ENCODE data around the gene SRSF1.

The SRSF1 gene

GRCh38 chr17:58010067-58010799, 3.2 kb upstream of the SRSF1 start:
- no peak for DNase-seq

GRCh38 chr17:58007781-58008706, 998 bp upstream of the SRSF1 start:
- no peak for DNase-seq

DNA sequence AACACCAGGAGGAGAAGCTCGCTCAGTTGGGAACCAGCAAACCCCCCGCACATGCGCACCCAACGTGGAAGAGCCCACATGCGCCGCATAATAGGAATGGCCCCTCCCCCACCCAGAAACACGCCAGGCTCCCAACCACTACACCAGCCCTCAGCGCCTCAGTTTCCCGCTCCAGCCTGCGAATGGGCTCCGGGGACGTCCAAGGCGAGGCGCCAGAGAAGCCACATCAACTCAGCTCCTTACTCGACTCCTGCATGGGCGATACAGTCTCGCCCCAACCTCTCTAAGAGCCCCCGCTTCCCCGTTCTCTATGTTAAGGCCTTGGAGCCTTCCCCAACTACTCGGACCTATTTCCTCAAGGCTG, 504 bp downstream of the SRSF1 start:
- peak; percentile 64 to 66 for DNase-seq

DNA sequence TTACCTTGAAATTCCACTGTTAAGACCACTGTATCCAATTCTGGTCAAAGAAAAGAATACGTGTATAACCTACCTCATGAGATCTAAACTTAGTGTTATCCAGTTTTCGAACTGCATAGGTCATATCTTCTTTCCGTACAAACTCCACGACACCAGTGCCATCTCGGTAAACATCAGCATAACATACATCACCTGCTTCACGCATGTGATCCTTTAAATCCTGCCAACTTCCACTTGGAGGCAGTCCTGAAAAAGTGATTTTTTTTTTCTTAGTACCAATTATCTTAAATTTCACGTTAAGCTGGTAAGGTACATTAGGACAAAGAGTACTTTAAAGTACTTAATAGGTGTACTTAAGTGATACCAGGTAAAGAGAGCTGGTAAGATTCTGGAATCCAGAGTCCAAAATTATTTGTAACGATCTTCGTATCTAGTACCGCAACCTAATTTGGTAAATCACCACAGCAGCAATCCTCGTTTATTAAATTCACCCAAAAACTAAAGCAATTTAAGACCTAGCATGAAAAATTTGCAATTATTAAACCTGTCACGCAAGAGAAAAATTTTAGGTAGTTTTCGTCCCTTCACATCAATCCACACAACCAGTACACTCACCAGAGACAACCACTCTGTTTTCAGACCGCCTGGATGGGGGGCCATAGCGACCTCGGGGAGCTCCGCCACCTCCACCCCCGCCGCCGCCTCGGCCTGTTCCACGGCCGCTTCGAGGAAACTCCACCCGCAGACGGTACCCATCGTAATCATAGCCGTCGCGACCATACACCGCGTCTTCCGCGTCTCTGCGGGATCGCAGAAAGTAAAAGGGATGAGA, 1.1 kb downstream of the SRSF1 start:
- DNase-seq, result no peak

- DNase-seq, result no peak
These were observed 1.9 kb downstream of the SRSF1 start for GRCh38 chr17:58005031-58005727.

- no peak for DNase-seq
These were observed 3.0 kb downstream of the SRSF1 start for GRCh38 chr17:58004060-58004459.

DNA sequence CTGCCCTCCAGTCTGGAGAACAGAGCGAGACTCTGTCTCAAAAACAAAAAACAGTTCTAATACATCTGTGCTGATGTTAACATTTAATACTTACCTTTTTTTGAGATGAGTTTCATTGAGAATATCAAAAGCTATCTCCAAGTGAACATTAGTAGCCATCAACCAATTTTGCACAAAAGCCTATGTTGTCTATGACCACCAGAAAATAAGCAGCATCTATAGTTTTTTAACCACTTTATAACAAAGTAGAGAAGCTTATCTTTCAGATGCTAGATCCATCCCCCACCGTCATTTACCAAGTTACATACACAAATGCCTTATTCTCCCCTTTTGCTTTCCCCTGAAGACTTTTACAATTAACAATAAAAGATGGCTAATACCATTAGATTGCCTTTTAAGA, 4.1 kb downstream of the SRSF1 start:
- no peak for DNase-seq

GRCh38 chr17:58002154-58002948, 4.7 kb downstream of the SRSF1 start:
- no peak for DNase-seq

- DNase-seq, result no peak
These were observed 5.5 kb downstream of the SRSF1 start for GRCh38 chr17:58001461-58002124.

GRCh38 chr17:57999496-58000017, 7.5 kb downstream of the SRSF1 start:
- DNase-seq, result no peak

DNA sequence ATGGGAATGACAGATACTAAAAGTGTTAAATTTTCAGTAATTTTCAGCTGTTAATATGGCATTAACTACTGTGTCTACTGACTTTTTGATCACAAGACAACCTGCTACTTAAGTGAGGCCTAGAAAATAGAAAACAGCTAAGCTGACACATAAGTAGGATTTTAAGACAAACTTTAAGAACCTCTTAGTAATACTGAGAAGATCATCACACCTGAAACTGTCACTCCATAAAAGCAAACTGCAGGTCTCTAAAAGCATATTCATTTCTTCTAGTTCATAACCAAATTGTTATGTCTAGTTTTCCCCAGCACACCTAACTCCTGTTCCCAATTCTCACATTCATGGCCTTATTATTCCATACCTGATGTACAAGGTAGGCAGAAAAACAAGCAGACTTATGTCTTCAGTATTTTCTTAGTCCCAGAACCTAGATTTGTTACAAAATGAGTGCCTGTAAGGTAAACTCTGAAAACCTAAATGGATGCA, 8.0 kb downstream of the SRSF1 start:
- no peak for DNase-seq

GRCh38 chr17:57997085-57997809, 9.8 kb downstream of the SRSF1 start:
- no peak for DNase-seq

- peak; percentile 46 to 47 for DNase-seq
These were observed 11.7 kb downstream of the SRSF1 start for GRCh38 chr17:57995076-57995956.

DNA sequence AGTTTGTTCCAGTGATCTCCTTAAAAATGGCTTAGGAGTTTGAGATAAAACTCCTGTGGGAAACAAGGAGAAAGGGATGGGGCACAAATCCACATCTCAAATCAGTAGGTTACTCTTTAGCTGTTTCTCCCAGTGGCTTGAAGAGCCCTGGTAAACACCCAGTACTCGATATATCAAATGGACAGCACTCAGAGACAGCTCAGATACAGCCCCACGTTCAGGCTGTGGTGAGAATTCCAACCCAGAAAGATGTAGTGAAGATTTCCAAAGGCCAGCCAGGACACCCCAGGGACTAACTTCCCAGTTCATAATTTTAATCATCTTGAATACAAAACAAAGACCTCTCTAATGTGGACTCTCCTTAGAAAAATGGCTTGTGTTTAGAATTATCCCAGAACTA, 12.6 kb downstream of the SRSF1 start:
- no peak for DNase-seq

DNA sequence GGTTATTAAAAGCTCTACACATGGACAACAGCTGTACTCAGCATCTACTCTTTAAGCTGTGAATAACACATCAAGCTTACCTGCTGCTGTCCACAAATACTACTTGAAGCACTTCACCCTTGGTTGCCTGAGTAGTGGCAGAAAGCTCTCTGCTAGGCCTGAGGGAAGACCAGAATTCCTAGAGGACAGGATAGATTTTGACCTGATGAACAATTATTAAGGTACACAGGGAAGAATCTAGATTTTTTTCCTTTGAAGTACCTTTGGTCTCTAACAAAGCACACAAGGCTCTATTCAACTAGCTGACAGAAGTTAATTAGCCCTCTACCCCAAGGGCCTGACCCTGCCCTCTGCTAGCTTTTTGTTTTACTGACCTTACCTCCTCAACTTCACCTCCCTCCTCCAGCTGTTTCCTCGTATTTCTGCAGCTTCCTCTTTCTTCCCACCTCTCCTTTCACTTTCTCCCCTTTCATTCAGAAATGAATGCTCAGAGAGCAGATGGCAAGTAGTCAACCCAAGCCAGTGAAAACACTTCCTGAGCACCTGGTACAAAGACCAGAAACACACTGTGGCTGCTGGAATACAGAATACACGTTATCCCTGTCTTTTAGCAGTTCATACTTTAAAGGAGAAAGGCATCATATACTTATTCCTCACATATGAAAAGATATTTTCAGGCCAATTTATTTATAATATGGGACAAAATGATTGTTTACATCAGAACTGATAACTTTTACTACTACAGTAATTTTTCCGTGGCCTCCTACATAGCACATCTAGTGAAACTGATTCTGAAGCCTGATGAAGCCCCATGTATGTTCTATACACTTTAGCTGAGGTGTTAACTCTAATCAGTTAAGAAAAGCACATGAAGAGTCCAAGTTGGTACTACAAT, 13.3 kb downstream of the SRSF1 start:
- no peak for DNase-seq

DNA sequence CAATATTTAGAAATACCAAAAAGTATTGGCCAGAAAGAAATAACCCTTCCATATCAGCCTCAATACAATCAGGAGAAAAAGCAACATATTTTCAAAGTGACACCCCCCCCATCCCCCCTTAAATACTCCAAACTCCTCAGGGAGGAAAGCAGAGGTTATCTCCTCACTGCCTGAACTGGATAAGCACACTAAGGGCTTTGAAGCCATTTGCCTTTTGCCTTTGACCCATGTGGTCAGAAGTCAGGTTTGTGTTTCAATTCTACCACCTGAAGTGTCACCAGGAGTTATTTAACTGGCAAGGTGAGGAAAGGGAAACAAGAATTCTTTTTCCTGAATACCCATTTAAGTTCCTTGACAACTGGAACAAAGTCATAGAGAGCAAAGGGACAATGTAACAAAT, 15.5 kb downstream of the SRSF1 start:
- no peak for DNase-seq

DNA sequence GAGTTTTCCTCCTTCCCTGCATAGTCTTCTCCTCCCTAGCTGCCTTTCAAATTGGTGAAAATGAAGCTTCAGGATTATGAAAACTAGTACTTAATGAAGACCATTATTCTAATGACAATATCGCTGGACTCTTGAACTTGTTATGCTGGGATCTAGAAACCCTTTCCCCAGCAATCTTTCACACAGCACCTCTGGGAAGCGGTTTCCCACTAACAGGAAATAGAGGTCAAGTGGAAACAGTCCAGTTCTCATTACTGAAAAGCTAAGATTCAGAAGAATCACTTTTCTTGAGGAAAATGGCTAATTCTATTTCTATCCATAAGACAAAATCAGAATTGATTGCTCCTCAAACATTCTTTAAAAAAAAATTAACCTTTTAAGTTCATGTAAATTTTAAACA, 17.0 kb downstream of the SRSF1 start:
- DNase-seq, result no peak
